ENCODE measurements around the gene COL21A1. TPM values are rescaled to one million over a fixed set of nuclear protein-coding genes. Genes with fewer than 3 reads are reported as not detected.

Gene COL21A1
- polyA plus RNA-seq, 2 of the 4 experiments (the other 2 are of a cell fraction) = 1.4 to 3.3 TPM

DNA sequence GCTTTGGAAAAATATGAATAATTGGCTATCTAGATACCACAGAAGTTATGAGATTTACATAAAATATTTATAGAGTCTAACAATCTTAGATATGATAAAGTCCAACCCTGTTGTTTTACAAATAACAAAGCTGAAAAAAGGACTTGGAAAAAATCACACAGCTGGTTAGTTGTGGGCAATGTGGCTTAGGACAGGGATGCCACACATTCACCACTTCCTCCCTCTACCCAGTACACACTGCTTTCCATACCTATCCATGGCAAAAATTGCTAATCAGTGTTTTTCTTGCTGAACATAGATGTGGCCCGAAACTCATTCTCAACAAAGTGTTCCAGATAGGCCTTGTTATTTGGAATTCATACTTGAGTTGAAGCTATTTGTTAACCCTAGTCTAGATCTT, 224.7 kb downstream of the COL21A1 start:
- DNase-seq (ENCODE audit: low read depth in 1 of 2, low spot score in 1 of 2) (no peak), ATAC-seq (no peak), FAIRE-seq (no peak)
- ChIA-PET POLR2A (no interaction called here), CTCF (no interaction called here)
- H3K4me3 ChIP-seq = no peak overlapping the region
- TF ChIP-seq SREBF2 (IDR thresholded peaks at IDR 0.05) (no peak), FOSB (CRISPR knock-in tag; IDR thresholded peaks at IDR 0.05) (no peak), JUN (IDR thresholded peaks at IDR 0.05) (no peak), CBX8 (IDR thresholded peaks at IDR 0.05) (no peak), POLR2A (IDR thresholded peaks at IDR 0.05; ENCODE audit: low read length) (no peak), CHD2 (IDR thresholded peaks at IDR 0.05; ENCODE audit: low read length, partially characterized antibody) (no peak), CBX2 (IDR thresholded peaks at IDR 0.05; ENCODE audit: borderline replicate concordance, low read depth) (no peak), RAD21 (conservative IDR thresholded peaks at IDR 0.05 in 1 of 2, IDR thresholded peaks at IDR 0.05 in 1 of 2) (no peak), ZSCAN20 (CRISPR knock-in tag; IDR thresholded peaks at IDR 0.05) (no peak), GATA3 (IDR thresholded peaks at IDR 0.05; ENCODE audit: borderline replicate concordance) (no peak), ZNF302 (CRISPR knock-in tag; IDR thresholded peaks at IDR 0.05) (no peak), JUNB (IDR thresholded peaks at IDR 0.05) (no peak), RCOR1 (IDR thresholded peaks at IDR 0.05; ENCODE audit: low read depth, low read length) (no peak), MYC (IDR thresholded peaks at IDR 0.05; ENCODE audit: borderline replicate concordance, low read length) (no peak), TP53 (CRISPR knock-in tag; IDR thresholded peaks at IDR 0.05) (no peak), HDAC2 (IDR thresholded peaks at IDR 0.05) (no peak)
- TF ChIP-seq, protein P1, sequence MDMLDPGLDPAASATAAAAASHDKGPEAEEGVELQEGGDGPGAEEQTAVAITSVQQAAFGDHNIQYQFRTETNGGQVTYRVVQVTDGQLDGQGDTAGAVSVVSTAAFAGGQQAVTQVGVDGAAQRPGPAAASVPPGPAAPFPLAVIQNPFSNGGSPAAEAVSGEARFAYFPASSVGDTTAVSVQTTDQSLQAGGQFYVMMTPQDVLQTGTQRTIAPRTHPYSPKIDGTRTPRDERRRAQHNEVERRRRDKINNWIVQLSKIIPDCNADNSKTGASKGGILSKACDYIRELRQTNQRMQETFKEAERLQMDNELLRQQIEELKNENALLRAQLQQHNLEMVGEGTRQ (IDR thresholded peaks at IDR 0.05) = no peak
- TF ChIP-seq, protein P2, sequence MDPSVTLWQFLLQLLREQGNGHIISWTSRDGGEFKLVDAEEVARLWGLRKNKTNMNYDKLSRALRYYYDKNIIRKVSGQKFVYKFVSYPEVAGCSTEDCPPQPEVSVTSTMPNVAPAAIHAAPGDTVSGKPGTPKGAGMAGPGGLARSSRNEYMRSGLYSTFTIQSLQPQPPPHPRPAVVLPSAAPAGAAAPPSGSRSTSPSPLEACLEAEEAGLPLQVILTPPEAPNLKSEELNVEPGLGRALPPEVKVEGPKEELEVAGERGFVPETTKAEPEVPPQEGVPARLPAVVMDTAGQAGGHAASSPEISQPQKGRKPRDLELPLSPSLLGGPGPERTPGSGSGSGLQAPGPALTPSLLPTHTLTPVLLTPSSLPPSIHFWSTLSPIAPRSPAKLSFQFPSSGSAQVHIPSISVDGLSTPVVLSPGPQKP (IDR thresholded peaks at IDR 0.05; ENCODE audit: low read depth, low read length) = no peak
- TF ChIP-seq, protein P3, sequence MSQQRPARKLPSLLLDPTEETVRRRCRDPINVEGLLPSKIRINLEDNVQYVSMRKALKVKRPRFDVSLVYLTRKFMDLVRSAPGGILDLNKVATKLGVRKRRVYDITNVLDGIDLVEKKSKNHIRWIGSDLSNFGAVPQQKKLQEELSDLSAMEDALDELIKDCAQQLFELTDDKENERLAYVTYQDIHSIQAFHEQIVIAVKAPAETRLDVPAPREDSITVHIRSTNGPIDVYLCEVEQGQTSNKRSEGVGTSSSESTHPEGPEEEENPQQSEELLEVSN (IDR thresholded peaks at IDR 0.05; ENCODE audit: borderline replicate concordance, low read depth) = no peak
- TF ChIP-seq, protein P4, sequence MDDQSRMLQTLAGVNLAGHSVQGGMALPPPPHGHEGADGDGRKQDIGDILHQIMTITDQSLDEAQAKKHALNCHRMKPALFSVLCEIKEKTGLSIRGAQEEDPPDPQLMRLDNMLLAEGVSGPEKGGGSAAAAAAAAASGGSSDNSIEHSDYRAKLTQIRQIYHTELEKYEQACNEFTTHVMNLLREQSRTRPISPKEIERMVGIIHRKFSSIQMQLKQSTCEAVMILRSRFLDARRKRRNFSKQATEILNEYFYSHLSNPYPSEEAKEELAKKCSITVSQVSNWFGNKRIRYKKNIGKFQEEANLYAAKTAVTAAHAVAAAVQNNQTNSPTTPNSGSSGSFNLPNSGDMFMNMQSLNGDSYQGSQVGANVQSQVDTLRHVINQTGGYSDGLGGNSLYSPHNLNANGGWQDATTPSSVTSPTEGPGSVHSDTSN (IDR thresholded peaks at IDR 0.05) = no peak
- WGBS (ENCODE audit: missing lambda C conversion rate) = 85% methylated on average over 1 of the region's 1 CpG
- no peak overlapping the region for H3K4me2 ChIP-seq
- H3K9me3 ChIP-seq = no peaks in the 10 kb centered on the region
- H3K4me1 ChIP-seq = no peaks in the 10 kb centered on the region
- no peak overlapping the region for H3K27ac ChIP-seq

DNA sequence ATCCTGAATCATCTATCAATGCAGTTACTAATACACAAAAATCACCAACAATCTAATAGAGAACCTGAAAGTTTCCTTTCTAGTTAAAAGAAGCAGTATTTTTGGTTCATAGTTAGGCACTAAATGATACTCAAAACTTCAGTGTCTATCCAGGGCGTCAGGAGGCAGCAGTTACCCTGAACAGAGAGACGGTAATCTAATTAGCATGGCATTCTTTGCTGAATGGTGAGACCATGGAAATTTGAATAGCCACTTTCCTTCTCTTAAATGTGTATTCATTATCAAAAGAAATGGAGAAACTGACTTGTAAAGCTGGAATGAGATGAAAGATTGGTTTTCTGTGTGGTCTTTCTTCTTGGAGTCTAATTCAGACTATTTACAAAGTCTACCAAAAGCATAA, 225.4 kb downstream of the COL21A1 start:
- DNase-seq (ENCODE audit: low read depth in 1 of 2, low spot score in 1 of 2) = no peak
- Histone ChIP-seq H3K27ac (no peak overlapping the region), H3K4me3 (no peak overlapping the region), H3K4me1 (no peaks in the 10 kb centered on the region), H3K9me3 (no peaks in the 10 kb centered on the region), H3K4me2 (no peak overlapping the region)
- ChIA-PET CTCF (no interaction called here), POLR2A (no interaction called here)
- TF ChIP-seq HDAC2 (IDR thresholded peaks at IDR 0.05) (no peak), RAD21 (conservative IDR thresholded peaks at IDR 0.05 in 1 of 2, IDR thresholded peaks at IDR 0.05 in 1 of 2) (peak in 1 of 2 experiments; percentile 8; a peak in 1 of 5 replicates)
- ATAC-seq = no peak
- FAIRE-seq = no peak
- 64% methylated on average over 2 of the region's 2 CpGs for WGBS (ENCODE audit: missing lambda C conversion rate)

DNA sequence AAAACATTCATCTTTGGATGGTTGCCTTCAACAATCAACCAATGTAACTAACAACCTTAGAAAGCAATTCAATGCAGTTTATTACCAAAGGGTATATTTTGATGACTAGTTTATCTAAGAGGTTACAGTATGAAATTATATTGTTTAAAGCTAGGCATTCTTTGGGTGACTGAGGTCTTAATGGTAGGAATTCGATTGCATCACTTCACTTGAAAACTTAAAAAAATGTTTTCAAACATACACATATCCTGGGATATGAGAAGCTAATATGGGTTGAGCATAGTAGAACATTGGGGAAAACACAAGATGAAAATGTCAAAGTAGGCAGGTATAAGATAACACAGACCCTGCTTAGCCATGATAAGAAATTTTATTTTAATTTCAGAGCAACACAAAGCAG, 227.4 kb downstream of the COL21A1 start:
- H3K27ac ChIP-seq = no peak overlapping the region
- DNase-seq (ENCODE audit: low read depth in 1 of 2, low spot score in 1 of 2) (no peak), FAIRE-seq (no peak), ATAC-seq (no peak)
- H3K9me3 ChIP-seq = no peaks in the 10 kb centered on the region
- WGBS (ENCODE audit: missing lambda C conversion rate) = 20% methylated on average over 1 of the region's 1 CpG
- POLR2A ChIA-PET = no interaction called here
- no peaks in the 10 kb centered on the region for H3K4me1 ChIP-seq
- H3K4me2 ChIP-seq = no peak overlapping the region
- no peak overlapping the region for H3K4me3 ChIP-seq
- no peak for TF ChIP-seq JUN (IDR thresholded peaks at IDR 0.05)
- TF ChIP-seq, protein P5, sequence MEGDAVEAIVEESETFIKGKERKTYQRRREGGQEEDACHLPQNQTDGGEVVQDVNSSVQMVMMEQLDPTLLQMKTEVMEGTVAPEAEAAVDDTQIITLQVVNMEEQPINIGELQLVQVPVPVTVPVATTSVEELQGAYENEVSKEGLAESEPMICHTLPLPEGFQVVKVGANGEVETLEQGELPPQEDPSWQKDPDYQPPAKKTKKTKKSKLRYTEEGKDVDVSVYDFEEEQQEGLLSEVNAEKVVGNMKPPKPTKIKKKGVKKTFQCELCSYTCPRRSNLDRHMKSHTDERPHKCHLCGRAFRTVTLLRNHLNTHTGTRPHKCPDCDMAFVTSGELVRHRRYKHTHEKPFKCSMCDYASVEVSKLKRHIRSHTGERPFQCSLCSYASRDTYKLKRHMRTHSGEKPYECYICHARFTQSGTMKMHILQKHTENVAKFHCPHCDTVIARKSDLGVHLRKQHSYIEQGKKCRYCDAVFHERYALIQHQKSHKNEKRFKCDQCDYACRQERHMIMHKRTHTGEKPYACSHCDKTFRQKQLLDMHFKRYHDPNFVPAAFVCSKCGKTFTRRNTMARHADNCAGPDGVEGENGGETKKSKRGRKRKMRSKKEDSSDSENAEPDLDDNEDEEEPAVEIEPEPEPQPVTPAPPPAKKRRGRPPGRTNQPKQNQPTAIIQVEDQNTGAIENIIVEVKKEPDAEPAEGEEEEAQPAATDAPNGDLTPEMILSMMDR (IDR thresholded peaks at IDR 0.05) = no peak
- TF ChIP-seq, protein P6, sequence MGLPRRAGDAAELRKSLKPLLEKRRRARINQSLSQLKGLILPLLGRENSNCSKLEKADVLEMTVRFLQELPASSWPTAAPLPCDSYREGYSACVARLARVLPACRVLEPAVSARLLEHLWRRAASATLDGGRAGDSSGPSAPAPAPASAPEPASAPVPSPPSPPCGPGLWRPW (IDR thresholded peaks at IDR 0.05) = no peak
- CTCF ChIA-PET = no interaction called here
